Pulmonary artery endothelial cell (primary cell): ENCODE data around the gene ZNF492. TPM values are rescaled to one million over a fixed set of nuclear protein-coding genes. Genes with fewer than 3 reads are reported as not detected.
"Not testable (repeated sequence)": the region's sequence is repeated elsewhere in the genome, so short reads cannot be mapped to it uniquely, and the experiment has no call there.

ENCODE experiments used
- DNase-seq: peaks from one replicate; pipeline ENCODE4 v3.0.0-alpha.2; 2011; ENCODE audit warnings: low read depth, low spot score
- total RNA-seq: library from RNA; depleted of rRNA; stranded (reverse); fragments of >200 nt; gene quantifications from 2 replicates; pipeline ENCODE4 v1.2.3, GENCODE V29; 2014

The ZNF492 gene
- total RNA-seq: 0.07 TPM in 2 replicates

DNA sequence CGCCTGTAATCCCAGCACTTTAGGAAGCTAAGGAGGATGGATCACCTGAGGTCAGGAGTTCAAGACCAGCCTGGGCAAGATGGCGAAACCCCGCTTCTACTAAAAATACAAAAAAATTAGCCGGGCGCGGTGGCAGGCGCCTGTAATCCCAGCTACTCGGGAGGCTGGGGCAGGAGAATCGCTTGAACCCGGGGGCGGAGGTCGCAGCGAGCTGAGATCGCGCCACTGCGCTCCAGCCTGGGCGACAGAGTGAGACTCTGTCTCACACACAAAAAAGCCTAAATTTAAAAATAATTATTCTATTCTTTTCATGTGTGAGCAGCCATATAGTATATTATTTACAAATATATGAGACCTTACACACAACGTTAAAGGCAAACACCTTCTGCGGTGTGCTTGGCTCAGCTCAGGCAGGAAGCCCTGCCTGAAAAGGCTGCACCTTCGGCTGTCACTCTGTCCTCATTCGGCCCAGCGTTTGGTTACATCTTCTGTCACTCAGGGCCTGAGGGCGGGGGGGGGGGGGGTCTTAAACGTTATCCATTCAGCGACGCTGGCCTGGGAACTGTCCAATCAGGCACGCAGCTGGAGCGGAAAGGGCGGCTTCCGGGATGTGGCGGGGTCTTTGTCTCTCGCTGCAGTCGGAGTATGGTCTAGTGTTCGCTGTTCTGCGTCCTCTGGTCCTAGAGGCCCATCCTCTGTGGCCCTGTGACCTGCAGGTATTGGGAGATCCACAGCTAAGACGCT, at the start of gene ZNF492:
Gene ZNF492 (plus strand): TSS at position 619 of the 744 bp plus-strand sequence. CDS start 19,076 bp downstream, outside the sequence.
- DNase-seq: not testable (repeated sequence)

DNA sequence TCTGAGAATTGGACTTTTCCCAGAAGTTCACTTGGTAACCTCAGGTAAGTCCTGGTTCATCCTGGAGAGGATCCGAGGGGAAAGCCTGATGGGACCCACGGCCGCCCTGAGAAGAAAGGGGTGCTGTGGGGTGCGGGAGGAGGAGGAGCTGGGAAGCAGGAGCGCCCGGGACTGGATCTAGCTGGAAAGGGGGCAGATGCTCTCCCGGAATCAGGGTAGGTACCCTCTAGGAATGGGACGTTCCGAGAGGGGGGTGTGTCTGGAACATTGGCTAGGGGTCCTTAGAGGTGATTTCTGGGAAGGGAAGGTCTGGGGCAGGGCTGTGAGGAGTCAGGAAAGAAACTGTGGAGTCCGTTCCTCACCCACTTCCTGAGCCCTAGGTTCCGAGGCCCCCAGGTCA, 38.7 kb upstream of the ZNF492 start:
- DNase-seq: no peak

DNA sequence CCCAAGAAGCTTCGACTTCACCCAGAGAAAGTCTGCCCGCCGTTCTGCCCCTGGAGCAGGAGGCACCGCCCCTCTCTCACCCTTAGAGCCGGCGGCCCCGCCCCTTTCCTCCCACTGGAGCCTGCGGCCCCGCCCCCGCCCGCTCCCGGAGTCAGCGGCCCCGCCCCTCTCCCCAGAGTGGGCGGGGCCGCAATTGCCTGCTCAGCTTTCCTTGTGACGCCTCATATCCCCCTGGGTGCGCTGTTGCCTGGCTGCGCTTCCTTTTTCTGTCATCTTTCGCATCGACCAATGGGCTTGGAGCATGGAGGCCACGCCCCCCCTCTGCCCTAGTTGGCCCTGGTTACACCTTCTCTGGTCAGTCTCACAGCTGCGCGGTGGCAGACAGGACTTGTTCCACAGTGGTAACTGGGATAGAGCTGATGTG, 38.2 kb upstream of the ZNF492 start:
- DNase-seq: no peak

DNA sequence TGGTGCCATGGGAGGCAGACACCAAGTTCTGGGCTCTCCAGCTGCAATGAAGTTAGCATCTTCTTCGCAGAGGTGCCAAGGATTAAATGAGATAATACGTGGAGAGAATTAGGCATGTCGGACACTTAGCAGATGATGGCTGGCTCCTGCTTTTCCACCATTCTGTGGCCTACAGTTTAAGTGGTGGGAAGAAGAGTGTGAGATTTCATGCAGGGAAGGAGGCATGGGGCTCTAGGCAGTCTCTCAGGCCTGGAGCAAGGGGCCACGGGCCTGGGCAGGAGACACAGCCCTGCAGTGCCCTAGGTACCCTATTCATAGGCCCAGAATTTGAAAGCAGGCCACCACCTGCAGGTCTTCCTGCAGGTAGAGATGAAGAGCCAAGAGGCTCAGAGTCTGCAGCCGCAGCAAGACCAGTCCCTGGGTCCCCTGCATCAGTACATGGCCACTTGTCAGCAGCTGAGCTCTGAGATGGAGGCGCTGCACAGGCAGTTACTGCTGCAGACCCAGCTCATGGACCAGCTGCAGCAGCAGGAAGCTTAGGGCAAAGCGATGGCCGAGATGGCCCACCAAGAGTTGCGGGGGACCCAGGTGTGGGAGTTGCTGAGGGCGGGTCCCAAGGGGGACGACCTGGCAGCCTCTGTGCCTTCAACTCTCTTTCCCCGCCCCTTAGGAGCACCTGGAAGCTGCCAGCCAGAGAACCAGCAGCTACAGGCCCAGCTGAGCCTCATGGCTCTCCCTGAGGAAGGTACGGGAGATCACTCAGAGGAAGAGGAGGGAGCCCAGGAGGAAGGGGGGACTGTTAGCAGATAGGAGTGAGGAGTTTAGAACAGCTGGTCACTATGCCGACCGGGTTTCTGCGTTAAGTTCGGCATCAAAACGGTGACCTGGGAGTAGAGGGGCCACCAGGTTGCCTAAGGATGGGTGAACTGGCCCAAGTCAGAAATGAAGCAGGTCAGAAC, 33.2 kb upstream of the ZNF492 start:
- DNase-seq: no peak

DNA sequence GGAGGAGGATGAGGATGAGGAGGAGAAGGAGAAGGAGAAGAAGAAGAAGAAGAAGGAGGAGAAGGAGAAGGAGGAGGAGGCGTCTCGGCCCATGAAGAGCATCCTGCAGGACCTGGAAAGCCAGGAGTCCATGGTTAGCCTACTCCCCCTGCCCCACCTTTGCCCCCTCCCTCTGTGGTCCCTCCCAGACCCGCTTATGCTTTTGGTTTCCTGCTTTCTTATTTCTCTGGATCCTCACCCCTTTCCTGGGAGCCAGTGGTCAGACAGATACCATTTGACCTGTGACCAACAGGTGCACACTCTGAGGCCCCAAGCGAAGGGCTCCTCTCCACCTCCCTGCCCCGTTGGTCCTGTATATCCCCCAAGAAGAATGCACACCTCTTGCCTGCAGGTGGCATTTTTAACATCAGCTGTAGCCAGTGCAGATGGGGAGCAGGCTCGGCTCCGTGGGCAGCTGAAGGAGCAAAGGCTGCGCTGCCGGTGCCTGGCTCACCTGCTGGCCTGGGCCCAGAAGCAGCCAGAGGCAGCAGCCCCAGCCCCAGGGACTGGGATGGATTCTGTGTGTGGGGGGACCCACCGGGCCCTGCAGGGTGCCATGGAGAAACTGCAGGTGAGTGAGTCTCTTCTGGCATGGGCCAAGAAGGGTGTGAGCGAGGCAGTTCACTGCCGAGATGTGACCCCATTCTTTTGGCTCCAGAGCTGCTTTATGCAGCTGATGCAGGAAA, 32.1 kb upstream of the ZNF492 start:
- DNase-seq: no peak

DNA sequence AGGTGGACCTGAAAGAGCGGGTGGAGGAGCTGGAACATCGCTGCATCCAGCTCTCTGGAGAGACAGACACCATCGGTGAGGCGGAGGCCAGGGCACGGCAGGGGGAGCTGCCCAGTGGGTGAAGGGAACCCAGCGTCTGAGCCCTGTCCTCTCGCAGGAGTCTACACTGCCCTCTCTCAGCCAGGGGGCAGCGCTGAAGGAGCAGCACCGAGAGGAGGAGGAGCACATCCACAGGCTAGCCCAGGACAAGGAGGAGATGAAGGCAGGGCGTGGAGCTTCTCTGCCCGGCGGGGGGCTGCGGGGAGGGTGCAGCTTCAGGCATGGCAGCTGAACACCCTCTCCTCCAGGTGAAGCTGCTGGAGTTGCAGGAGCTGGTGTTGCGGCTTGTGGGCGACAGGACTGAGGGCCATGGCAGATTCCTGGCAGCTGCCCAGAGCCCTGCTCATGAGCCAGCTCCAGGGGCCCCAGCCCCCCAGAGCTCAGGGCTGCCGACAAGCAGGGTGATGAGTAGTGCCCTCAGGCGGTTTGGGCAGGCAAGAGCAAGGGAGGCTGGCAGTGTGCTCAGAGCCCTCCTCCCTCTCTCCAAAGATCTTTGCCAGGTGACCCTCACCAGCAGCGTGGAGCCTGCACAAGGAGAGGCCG, 31.4 kb upstream of the ZNF492 start:
- no peak for DNase-seq

DNA sequence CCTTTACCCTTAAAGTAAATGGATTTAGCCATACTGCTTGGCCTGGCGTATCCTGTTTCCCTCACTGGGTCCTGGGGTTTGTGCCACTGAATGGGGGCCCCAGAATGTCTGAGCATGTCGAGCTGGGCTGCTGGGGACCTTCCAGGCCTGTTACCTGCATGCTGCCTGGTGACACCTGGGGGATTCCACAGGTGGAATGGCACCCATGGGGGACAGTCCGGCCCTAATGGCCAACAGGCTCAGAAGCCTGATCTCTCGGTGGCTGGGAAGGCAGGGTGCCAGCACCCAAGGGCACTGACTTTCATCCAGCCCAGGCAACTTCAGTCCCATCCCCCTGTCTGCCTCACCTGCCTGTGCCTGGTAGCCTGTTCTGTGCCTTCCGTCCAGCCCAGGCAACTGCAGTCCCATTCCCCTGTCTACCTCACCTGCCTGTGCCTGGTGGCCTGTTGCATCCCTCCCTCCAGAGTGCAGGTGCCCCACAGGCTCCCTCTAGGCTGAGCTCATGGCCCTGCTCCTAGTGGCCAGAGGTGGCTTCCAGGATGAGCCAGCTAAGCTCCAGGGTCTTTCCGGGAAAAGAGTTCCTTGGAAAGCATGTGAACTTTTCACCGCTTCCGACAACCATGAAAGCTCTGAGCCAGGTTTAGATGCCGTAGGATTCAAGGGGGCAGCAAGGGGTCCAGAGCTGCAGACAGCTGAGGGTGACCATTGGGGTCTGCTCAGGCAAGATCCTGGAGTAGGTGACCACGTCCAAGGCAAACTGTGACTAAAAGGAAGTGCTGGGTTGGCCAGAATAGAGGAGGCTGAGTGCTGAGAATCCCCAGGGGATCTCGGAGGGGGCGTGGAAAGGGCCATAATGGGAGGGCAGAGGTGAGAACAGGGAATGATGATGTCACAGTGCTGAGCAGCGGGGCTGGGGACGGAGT, 30.3 kb upstream of the ZNF492 start:
- DNase-seq: no peak

DNA sequence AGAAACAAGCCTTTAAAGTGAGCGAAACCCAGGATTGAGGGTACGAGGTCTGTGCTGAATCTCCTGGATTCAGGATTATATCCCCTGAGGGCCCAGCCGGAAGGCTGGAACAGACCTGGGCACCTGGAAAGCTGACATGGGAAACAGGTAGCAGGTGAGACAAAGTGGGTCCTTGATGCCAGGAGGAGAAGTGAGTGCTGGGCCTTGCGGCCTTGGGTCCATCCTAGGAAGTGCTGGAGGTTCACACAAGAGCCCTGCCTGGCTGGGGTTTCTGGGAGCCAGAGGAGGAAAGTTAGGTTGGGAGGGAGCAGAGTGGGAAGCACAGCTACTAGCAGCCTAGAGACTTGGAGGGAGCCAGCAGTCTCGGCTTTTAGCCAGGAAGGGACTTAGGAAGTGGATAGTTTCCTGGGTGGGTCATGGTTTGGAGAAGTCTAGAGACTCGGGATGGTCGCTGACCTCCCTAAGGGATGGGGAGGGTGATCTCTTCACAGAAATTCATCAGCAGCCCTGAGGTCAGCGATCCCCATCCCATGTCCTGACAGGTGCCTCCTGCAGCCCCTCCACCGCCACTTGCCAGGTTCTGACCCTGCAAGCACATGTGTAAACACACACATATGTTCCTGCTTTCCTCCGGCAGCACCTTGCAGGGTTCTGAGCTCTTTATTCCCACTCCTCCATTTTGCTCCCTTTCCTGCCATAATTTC, 29.4 kb upstream of the ZNF492 start:
- no peak for DNase-seq

DNA sequence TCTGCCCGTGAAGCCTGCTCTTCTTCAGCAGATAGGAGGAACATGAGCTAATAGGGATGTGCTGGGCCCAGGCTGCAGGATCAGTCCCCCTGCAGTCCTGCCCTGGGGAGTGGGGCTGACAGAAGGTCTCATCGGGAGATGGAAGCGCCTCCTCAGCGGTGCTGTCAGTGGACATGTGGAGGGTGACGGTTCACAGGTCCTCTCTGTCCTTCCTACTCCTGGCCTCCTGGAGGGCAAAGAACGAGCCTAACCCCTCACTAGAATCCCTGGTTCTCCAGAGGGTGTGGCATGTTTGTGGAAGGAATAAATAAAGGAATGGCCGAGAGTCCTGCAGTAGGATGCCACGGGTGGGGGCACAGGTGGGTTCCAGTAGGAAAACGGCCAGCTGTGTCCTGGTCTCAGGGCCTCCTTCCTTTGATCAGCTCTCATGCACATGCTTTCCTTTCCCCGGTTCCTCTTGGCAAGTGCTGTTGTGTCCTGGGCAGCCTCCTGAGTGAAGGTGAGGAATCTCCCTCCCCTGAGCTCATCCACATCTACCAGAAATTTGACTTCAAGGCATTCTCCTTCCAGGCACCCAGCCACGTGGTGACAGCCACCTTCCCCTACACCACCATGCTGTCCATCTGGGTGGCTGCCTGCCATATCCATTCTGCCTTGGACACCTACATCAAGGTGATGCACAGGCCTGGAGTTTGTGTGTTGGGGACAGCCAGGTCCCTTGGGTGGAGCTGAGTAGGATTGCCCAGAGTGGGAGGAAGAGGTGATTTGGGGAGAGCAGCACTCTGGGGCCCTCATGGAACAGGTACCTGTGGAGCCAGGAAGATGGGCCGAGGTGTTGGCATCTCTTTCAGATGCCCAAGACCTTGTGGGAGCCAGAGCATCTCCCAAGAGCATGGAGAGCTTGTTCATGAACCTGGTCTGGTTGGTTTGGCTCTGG, 28.6 kb upstream of the ZNF492 start:
- DNase-seq: no peak

DNA sequence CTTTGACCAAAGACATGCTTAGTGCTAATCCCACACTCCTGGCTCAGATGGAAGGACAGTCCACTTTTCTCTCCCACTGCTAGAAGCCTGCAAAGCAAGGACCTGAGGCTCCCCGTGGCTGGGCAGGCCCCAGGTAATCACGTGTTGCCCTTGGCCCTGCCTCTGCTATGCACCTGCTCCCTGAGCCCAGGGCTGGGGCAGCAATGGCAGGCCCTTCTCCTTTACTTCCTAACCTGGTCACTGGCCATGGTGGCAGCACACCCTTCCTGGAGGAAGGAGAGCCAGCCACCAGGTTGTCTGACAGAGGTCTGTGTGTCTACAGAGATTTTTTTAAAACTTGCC, 27.9 kb upstream of the ZNF492 start:
- DNase-seq: no peak

DNA sequence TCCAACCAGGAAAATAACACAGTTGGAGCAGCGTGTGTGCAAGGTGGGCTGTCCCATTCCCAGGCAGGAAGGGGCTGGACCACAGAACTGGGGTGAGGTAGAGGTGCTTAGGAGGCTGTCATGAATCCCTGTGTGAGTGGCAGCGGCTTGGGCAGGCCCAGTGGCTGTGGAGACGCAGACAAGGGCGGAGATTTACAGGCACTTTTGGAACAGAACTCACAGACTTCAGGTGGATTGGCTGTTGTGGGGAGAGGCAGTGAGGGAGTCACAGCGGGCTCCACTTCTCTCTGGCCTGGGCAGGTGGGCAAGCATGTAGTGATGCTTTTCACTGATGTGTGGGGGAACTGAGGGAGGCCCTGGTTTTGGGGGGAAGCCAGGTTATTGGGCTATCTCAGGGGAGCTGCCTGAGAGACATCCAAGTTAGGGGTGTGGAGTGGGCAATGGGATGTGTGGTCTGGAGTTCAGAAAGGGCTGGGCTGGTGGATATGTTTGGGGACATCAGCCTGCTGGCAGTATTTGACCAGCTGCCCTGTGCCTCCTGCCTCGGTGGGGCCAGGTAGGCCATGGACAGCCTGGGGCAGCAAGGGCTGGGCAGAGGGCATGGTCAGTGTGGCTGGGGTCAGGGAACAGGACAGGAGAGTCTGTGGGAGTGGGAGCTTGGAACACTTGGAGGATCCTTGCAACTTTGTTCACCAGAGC, 27.0 kb upstream of the ZNF492 start:
- DNase-seq: no peak

DNA sequence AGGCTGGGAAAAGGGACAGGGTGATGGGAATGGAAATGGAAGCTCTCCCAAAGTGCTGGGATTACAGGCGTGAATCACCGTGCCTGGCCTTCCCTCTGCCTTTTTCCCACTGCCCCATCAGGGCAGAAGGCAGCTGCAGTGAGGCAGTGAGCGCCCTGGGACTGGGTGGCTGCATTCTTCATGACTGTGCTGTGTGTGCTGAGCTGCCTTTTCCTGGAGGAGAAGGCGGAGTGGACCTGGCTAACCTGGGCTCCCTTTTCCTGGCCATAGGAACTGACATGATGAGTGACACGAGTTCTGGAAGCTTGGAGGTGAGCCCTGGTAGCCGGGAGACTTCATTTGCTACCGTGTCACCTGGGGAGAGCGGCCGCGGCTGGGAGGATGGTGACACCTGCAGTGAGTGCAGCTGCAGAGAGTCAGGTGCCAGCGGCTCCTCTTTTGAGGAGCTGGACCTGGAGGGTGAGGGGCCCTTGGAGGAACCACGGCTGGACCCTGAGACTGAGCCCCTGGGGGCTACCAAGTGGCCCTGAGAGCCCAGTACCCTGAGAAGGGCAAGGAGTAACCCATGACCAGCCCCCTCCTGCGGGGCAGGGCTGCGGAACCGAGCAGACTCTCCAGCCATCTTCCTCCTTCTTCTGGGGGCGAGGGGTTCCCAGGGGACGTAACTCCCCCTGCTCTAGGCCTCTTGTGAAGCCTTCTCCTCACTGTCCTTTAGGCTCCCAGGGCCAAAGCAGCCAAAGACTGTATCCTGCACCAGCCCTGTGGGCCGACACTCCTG, 26.3 kb upstream of the ZNF492 start:
- DNase-seq: no peak

DNA sequence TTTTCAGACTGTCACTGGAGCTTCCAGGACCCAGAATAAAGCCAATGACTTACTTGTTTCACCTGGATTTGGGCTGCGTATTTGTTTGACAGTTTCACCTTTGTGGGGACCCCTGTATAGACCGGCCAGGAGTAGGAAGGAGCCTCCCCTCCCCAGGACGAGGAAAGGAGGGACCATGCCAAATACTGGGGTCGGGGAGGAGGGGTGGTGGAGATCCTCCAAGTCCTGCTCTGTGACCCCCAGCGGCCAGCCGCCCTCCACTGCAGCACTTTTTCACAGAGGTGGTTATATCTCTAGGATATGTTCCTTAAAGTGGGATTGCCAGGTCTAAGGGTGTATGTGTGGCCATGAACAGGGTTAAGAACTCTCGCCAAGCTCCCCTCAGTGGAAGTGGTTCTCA, 25.7 kb upstream of the ZNF492 start:
- DNase-seq: no peak

DNA sequence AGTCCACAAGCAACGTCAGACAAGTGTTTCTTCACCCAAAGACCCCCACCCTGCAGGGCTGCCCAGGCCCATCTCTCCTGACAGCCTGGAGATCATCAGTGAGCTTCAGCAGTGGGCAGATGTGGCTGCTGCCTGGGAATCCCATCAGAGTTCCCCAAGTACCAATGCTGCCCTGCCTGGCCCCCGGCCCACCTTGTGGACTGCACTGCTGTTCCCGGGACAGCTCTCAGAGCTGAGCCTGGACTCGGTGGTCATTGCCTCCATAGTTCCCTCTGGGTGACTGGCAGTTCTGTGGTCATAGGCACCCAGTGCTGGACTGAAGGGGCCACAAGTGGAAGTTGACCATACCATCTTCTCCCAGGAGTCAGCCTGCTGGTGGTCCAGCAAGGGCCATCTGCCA, 24.5 kb upstream of the ZNF492 start:
- DNase-seq: no peak

DNA sequence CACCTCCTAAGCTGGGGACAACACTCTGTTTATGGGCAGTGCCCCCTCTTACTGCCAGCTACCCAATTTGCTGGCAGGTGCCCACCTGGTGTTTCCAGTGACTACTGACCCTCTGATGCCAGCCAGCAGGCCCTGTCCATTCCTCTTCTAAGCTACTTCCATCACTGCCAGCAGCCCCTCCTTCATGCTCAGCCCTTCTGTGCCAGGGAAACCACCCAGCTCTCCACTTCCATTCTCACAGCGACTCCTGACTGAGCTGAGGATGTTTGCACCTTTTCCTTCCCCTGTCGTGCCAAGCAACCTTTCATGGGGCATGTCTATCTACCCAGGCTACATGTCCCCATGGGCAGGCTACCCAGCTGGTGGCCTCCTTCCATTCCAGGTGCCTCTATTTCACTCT, 24.0 kb upstream of the ZNF492 start:
- no peak for DNase-seq

DNA sequence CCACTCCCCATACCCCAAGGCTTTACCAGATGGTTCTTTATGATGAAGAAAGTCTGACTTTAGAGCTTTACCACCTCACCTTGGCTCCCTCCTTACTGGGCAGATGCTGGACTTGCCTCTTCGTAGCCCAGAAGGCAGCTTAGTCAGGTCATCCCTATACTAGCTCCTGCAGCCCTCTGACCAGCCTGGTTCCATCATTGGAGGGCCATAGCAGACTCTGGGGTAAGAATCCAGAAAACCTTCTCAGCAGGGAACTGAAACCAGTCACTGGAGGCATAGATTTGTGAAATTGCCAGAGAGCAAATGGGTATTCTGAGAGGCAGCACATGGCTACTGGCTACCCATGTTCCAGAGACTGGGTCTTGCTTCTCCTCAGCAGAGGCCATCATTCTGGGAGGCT, 21.8 kb upstream of the ZNF492 start:
- DNase-seq: no peak

DNA sequence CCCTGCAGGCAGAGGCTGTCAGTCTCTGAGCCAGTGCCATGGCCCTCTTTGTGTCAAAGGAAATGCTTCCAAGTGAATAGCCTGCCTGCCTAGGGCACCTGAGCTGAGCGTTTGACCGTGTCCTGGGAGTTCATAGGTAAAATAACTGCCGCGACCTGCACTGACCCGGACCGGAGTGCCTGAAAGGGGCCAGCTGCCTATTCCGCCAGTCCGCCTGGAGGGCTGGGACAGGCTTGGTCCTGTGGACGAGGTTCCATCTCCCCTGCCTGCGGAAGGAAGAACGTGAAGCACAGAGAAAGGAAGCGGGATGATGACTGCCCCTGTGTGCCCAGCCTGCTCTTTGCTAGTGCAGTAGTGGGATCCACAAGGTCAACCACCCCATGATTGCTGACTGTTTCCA, 17.5 kb upstream of the ZNF492 start:
- DNase-seq: no peak
